ENCODE data around the gene GPR132.

DNA sequence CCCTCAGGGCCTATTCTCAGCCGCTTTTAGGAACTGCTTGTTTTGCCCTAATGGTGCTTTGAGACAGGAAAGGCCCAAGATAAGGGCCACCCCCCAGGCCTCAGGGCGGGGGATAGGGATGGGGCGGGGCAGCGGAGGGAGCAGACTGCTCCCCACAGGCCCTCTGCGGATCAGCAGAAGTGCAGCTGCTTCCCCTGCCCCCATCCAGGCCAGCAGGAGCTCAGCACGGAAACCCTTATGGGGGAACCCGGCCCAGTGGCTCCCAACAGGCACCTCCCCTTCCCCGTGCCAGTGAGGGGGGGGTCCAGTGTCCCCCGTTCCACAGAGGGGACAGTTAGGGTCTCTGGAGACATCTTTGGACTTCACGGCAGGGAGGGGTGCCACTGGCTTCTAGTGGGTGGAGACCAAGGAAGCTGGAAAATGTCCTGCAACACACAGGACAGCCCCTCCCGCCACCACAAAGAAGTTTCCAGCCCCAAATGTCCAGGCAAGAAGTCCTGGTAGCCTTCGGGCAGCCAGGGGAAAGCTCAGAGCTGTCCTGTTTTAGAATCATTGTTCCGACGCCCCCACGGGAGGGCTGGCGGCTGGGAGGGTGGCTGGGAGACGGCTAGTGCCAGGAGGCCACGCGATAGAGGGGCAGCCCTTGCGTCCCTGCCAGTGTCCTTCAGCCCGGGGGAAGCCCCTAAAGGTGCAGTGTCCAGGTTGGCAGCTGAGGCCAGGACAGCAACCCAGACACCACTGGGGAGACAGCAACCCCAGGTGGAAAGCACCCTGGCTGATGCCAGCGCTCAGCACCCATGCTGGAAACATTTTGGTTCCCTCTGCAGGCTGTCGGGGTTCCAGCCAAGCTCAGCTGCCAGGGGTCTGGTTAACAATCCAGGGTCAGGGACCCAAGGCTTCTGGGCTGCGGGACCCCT lies 10.4 kb upstream of the GPR132 start:
- no peak for TF ChIP-seq EZH2 (IDR thresholded peaks at IDR 0.05; ENCODE audit: low read length)
- TF ChIP-seq, protein P1, sequence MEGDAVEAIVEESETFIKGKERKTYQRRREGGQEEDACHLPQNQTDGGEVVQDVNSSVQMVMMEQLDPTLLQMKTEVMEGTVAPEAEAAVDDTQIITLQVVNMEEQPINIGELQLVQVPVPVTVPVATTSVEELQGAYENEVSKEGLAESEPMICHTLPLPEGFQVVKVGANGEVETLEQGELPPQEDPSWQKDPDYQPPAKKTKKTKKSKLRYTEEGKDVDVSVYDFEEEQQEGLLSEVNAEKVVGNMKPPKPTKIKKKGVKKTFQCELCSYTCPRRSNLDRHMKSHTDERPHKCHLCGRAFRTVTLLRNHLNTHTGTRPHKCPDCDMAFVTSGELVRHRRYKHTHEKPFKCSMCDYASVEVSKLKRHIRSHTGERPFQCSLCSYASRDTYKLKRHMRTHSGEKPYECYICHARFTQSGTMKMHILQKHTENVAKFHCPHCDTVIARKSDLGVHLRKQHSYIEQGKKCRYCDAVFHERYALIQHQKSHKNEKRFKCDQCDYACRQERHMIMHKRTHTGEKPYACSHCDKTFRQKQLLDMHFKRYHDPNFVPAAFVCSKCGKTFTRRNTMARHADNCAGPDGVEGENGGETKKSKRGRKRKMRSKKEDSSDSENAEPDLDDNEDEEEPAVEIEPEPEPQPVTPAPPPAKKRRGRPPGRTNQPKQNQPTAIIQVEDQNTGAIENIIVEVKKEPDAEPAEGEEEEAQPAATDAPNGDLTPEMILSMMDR (optimal IDR thresholded peaks at IDR 0.05 in 1 of 3, IDR thresholded peaks at IDR 0.05 in 1 of 3, conservative IDR thresholded peaks at IDR 0.05 in 1 of 3; ENCODE audit: extremely low read depth in 1 of 3, insufficient read depth in 2 of 3, low read length in 3 of 3), result no peak
